A549 (cell line): ENCODE results near the gene PI4KA.
A peak's percentile ranks its signal among the peaks of the same experiment; 100 is the strongest.

ENCODE experiments used
- CHD4 ChIP-seq: fragments of 200-600 bp; sonication (generic); IDR thresholded peaks from 2 replicates; pipeline ENCODE4 v1.6.1; 2016; ENCODE audit warnings: antibody characterized with exemption, mild to moderate bottlenecking, borderline replicate concordance
- CTCF ChIP-seq: fragments of >200 bp; sonication (Bioruptor Twin); formaldehyde crosslinking; IDR thresholded peaks from 3 replicates; pipeline ENCODE4 v1.5.1; 2016
- ELK1 ChIP-seq: fragments of 150-350 bp; IDR thresholded peaks from 2 replicates; pipeline ENCODE4 v1.6.1; 2014; ENCODE audit warnings: low read depth, mild to moderate bottlenecking, low read length
- USF2 ChIP-seq: fragments of 450-650 bp; IDR thresholded peaks from 2 replicates; pipeline ENCODE4 v1.6.1; 2014; ENCODE audit warnings: antibody characterized with exemption

- no peak for TF ChIP-seq ELK1
- no peak for TF ChIP-seq USF2
- 0 out of 3 replicates have a peak, but pooled peaks have one; percentile 6 for TF ChIP-seq CTCF
- no peak for TF ChIP-seq CHD4
Observed at GRCh38 chr22:20758688-20759087, 99.9 kb downstream of the PI4KA start.
